HG02870 (cell line): ENCODE measurements around the gene WDR49.

Source experiments
- ATAC-seq: cut with Tn5 transposase; IDR thresholded peaks from one replicate; pipeline ENCODE4 v1.9.1; 2021; ENCODE audit warnings: mild to moderate bottlenecking, moderate library complexity; ENCODE audit not compliant: unreplicated experiment

The WDR49 gene

DNA sequence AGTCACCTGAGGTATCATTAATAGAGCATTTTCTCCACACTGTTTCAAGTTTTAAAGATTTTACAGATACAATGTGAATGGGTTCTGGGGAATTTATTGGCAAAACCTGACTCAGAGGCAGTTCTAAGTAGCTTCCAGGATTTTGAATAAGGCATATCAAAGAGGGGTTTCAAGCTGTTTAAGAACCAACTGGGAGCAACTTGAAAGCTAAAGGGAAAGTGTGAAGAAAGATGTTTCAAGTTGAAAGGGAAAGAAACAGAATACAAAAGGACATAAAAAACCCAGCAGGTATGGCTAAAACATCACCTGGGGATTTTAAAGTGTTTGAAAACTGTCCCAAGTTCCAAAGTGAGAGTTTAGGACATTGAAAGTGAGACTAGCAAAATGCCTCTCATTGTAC, 162.1 kb downstream of the WDR49 start:
- no peak for ATAC-seq

DNA sequence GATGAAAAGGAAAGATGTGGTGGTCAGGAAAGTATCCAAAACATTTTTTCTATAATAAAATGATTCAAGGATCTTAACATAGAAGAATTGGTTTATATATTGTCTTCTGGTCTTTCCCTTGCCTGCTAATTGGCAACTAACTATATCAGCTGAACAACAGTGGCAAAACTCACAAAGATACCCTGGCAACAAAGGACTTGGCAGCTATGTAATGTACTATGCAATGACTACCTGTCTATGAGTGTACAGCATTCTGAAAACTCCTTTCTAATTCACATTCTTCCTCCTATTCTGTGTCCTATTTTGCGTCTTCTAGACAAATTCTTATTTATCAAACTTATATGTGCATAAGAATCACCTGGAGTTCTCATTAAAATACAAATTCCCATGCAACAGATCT, 164.2 kb downstream of the WDR49 start:
- ATAC-seq, result no peak

DNA sequence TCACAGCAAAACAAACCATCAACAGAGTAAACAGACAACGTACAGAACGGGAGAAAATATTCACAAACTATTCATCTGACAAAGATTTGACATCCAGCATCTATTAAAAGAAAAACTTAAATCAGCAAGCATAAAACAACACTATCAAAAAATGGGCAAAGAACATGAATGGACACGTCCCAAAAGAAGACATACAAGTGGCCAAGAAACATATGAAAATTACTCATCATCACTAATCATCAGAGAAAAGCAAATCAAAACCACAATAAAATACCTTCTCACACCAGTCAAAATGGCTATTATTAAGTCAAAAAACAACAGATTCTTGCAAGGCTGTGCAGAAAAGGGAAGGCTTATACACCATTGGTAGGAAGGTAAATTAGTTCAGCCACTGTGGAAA, 166.2 kb downstream of the WDR49 start:
- ATAC-seq, result no peak

- ATAC-seq, result no peak
Measured at GRCh38 chr3:167484551-167484950, 169.2 kb downstream of the WDR49 start.

GRCh38 chr3:167483708-167484475, 169.8 kb downstream of the WDR49 start:
- ATAC-seq, result no peak

DNA sequence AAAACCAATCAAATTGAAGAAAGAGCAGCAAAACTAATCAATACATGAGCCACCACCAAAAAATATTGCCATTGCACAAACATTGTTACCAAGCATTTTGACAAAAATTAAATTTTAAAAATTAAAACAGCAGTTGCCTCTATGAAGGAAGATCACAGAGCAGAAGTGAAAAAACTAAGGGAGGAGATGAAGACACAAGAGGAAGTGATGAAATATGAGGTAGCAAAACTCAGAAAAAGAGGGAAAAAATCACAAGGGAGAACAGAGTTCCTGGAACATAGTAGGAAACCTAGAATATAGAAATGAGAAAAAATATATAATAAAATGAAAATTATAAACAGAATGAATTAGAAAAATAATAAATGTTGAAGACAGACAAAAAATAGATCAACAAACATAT, 172.6 kb downstream of the WDR49 start:
- no peak for ATAC-seq

GRCh38 chr3:167480748-167481147, 173.0 kb downstream of the WDR49 start:
- ATAC-seq, result no peak

- ATAC-seq, result no peak
Measured at GRCh38 chr3:167473863-167474262, 179.9 kb downstream of the WDR49 start, which contains the start of gene SERPINI2. Gene SERPINI2, minus strand, starts transcription at chr3:167474042. Its CDS starts 2,208 bp downstream, at chr3:167471834.

DNA sequence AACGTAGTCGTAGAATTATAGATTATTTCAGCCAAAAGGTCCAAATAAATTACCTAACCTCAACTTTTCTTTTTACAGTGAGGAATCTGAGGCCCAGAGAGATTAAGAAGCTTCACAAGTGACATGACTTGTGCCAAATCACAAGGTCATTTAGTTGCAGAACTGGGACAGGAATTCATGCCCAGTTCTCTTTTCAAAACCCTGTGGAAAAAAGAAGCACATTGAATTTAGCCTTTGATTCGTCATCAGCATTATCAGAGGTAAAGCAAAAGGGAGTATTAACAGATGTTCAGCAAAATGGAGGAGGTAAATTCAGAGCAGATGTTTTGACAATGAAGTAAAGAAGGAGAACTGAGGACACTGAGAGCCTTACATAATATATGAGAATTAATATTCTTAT, 184.4 kb downstream of the WDR49 start:
- no peak for ATAC-seq

DNA sequence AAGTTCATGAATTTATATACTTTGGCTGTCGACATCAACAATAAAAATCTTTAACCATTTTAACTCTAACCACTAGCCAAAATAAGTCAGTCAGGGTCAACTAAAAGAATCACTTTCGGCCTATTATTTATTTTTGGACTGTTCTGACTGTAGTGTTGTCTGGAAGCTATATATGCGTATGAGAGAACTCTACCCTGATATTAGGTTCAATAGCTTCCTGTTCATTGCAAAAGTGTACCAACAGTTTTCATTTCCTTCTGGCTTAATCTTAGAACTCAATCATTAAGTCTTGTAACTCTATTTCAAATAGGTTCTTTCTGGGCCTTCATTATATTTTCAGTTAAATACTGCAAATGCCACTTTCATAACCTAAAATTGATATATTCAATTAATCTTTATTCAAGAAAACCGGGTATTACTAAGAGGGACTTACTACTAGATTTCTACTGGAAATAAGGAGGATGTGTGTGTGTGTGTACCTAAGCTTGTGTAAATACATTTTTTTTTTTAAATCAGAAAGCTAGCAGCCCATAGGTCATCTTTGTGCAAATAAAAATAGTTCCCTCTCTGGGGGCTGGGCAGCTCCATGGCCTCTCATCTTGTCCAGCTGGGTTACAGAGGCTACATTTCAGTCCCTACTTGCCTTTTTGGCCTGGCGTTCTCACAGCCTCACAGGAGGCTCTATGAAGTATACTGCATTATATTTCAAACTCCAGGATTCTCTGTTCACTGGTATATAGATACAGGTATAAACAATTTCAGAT, 185.7 kb downstream of the WDR49 start:
- ATAC-seq, result no peak

DNA sequence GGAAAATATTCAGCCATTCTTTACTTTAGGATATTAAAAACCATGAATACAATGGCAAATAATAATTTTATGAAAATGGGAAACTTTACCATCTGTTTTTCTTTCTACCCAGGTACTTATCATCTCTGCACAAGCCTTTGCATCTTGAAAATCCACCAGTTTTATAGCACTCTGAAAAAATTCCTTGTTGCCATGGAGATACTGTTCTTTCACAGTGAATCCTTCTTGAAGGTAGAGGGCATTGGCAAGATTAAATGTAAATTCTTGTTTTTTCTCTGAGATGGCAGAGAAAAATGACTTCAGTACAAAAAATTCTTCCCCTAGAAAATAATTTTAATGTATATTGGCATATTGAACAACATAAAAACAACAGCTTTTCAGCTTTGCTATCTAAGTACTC, 186.8 kb downstream of the WDR49 start:
- ATAC-seq, result no peak

DNA sequence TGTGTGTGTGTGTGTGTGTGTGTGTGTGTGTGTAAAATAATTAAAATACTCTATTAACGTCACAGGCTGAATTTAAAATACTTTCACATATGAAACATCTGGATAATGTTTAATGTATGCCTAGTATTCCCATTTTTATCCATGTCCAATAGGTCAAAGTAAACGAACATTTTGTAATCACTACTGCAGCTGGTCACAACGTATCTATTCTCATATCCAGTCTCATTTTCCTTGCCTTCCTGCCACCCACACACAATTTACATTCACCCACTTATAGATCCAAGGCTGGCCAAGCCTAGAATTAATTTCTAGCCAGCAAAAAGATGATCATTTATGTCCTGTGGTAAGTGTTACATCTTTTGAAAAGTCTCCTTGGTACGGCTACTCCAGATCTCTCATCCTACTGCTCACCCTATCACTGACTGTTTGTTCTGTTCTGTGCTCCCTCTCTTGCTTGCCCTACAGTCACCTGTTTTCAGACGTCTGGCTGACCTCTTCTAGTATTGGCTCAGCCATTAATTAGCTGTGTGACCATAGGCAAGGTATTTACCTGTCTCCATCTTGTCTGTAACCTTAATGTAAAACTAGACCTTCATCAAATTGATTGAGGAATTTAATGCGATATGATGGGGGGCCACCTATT, 197.5 kb downstream of the WDR49 start:
- ATAC-seq, result no peak

GRCh38 chr3:167453815-167454214, 199.9 kb downstream of the WDR49 start:
- no peak for ATAC-seq

DNA sequence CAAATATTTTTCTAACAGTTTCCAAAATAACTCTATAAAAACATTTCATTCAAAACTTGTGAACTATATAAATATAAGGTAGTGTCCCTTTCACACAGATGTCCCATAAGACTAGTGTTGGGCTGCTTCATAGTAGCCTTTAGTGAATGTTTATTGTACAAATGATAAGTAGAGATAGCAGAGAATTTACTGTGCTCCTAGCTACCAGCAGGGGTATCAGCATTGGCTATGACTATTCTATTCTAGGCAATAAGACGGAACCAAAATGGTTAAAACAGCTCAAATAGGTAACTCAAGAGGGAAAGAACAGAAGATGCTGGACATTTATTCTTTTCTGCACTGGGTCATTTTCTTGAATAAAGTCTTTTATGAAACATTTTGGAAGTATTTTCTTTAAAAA, 202.5 kb downstream of the WDR49 start:
- no peak for ATAC-seq

GRCh38 chr3:167450675-167451074, 203.1 kb downstream of the WDR49 start:
- ATAC-seq, result no peak

DNA sequence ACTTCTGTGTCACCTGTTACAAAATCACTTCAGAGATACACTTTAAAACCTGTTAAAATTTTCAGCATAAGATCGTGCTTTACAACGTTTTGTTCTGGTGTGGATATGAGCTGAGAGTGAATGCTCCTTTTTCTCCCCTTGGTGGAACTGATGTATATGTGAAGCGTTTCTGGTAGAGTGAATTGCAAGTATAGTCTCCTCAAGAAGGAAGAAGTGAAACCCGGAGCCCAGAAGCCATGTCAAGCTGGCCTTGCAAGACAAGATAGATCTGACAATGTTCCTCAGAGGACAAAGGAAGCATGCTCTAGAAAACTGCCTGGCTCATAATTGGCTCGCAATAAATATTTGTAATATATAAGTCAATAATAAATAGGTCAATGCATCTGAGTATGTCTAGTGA, 203.5 kb downstream of the WDR49 start:
- ATAC-seq, result no peak

- no peak for ATAC-seq
Measured at GRCh38 chr3:167445491-167445890, 208.3 kb downstream of the WDR49 start.

GRCh38 chr3:167441256-167441655, 212.5 kb downstream of the WDR49 start:
- ATAC-seq, result no peak

DNA sequence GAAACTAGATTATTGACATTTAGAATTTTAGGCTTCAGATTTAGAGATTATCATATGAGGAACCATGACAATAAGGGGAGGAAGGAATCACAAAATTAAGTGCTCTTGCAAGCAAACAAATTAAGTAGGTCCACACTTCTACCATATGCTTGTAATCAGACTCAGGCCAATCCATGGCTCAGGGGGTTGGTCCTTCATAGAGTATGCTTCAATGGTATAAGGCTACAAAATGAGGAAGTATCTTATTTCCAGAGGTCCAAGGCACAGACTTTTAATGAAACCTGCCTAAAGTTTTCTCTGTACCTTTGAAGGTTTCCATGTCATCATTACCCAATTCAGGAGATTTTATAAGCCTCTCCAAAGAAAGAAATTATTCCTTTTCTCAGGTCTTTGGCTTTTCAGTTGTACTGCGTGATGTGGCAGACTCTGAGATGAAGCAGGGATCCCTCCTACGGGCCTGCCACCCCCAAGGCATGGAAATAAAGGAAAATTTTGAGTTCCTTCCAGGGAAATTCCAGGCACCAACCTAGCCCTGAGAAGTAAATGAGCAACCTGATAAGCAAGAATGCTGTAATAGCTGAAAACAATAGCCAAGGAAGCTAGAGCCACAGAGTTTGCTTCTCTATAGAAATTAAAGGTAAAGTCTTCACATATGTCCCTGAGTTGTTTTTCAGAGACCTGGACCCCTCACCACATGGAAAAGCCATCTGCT, 216.2 kb downstream of the WDR49 start:
- no peak for ATAC-seq
